Suprapubic skin (tissue), 4 donors: ENCODE data around the gene KDM4B.

Experiments
- POLR2A ChIP-seq, 2 donors: fragments of 450-650 bp; IDR thresholded peaks; one replicate each; pipeline ENCODE4 v1.6.1; 2017; ENCODE audit warnings: antibody characterized with exemption in 2 of 2, mild to moderate bottlenecking in 2 of 2, moderate library complexity in 2 of 2
- POLR2AphosphoS5 ChIP-seq, 3 donors: sonication (generic); formaldehyde crosslinking; IDR thresholded peaks; one replicate each; pipeline ENCODE4 v1.6.1; 2017; ENCODE audit warnings: antibody characterized with exemption in 3 of 3
- TF ChIP-seq, protein P1 (sequence below), 2 donors: fragments of 200-600 bp in 1 of 2; fragments of 450-650 bp in 1 of 2; sonication (generic) in 1 of 2; IDR thresholded peaks; one replicate each; pipeline ENCODE4 v1.5.1; 2016 to 2019; ENCODE audit warnings: antibody characterized with exemption in 2 of 2, mild to moderate bottlenecking in 1 of 2, moderate library complexity in 1 of 2

DNA sequence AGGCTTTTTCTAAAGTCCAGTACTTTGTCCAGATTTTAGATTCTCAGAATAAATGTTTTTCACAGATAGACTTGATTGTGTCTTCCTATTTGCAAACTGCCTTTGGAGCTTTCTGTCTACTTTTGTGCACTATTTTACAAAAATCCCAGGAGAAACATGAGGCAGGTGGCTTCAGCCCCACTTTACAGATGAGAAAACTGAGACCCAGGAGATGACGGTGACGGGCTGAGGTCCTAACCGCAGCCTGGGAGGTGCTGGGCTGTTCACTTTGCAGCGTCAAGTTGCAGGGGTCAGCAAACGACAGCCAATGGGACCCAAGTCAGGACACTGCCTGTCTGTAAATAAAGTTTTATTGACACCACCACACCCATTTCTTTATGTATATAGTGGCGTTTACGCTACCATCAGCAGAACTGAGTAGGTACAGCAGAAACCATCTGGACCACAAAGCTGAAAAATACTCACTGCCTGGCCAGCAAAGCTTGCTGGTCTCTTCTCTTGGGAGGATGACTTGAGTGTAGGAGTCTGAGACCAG is 6.8 kb upstream of the KDM4B start:
- TF ChIP-seq, protein P1, sequence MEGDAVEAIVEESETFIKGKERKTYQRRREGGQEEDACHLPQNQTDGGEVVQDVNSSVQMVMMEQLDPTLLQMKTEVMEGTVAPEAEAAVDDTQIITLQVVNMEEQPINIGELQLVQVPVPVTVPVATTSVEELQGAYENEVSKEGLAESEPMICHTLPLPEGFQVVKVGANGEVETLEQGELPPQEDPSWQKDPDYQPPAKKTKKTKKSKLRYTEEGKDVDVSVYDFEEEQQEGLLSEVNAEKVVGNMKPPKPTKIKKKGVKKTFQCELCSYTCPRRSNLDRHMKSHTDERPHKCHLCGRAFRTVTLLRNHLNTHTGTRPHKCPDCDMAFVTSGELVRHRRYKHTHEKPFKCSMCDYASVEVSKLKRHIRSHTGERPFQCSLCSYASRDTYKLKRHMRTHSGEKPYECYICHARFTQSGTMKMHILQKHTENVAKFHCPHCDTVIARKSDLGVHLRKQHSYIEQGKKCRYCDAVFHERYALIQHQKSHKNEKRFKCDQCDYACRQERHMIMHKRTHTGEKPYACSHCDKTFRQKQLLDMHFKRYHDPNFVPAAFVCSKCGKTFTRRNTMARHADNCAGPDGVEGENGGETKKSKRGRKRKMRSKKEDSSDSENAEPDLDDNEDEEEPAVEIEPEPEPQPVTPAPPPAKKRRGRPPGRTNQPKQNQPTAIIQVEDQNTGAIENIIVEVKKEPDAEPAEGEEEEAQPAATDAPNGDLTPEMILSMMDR (IDR thresholded peaks at IDR 0.05) = no peak
- TF ChIP-seq POLR2A (IDR thresholded peaks at IDR 0.05) (no peak), POLR2AphosphoS5 (IDR thresholded peaks at IDR 0.05) (no peak)
